Type B pancreatic cell (in vitro differentiated cells): ENCODE results near the gene SEM1. TPM values are rescaled to one million over a fixed set of nuclear protein-coding genes. Genes with fewer than 3 reads are reported as not detected.

Experiments
- DNase-seq: peaks from one replicate; pipeline ENCODE4 v3.0.0; 2021; ENCODE audit warnings: mixed read lengths; ENCODE audit not compliant: unreplicated experiment; ENCODE audit errors: extremely low spot score
- H3K27ac Mint-ChIP-seq: 2 replicates; pipeline ENCODE4 v1.8.0; 2021; ENCODE audit warnings: mild to moderate bottlenecking, mixed read lengths
- H3K27me3 Mint-ChIP-seq: 2 replicates; pipeline ENCODE4 v1.8.0; 2021; ENCODE audit warnings: mixed read lengths
- H3K36me3 Mint-ChIP-seq: 2 replicates; pipeline ENCODE4 v1.8.0; 2021; ENCODE audit warnings: mixed read lengths
- H3K4me1 Mint-ChIP-seq: one replicate; pipeline ENCODE4 v1.8.0; 2021; ENCODE audit warnings: mixed read lengths; ENCODE audit not compliant: unreplicated experiment
- H3K4me3 Mint-ChIP-seq: 2 replicates; pipeline ENCODE4 v1.8.0; 2021; ENCODE audit warnings: mild to moderate bottlenecking, mixed read lengths
- H3K9me3 Mint-ChIP-seq: 2 replicates; pipeline ENCODE4 v1.8.0; 2021; ENCODE audit warnings: mixed read lengths
- total RNA-seq: library from RNA; stranded (reverse); gene quantifications from 2 replicates; pipeline ENCODE4 v1.2.1, GENCODE V29; 2021; ENCODE audit warnings: low replicate concordance
- TF ChIP-seq, protein P1 (sequence below): fragments of 200-600 bp; sonication (generic); conservative IDR thresholded peaks from 2 replicates; pipeline ENCODE4 v1.5.0; 2021; ENCODE audit warnings: antibody characterized with exemption, mild to moderate bottlenecking

SEM1 gene
- total RNA-seq, 1 donor from 2014 or later: 62.5 TPM

DNA sequence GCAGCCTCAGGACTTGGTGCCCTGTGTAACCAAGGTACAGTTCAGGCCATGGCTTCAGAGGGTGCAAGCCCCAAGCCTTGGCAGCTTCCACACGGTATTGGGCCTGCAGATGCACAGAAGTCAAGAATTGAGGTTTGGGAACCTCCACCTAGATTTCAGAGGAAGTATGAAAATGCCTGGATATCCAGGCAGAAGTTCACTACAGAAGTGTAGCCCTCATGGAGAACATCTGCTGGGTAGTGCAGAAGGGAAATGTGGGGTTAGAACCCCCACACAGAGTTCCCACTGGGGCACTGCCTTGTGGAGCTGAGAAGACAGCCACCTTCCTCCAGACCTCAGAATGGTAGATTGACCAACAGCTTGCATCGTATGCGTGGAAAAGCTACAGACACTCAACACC lies 3.4 kb upstream of the SEM1 start:
- H3K4me3 Mint-ChIP-seq: no peak overlapping the region
- no peaks in the 10 kb centered on the region for H3K36me3 Mint-ChIP-seq
- H3K27ac Mint-ChIP-seq: no peak overlapping the region
- H3K4me1 Mint-ChIP-seq: peaks cover 12% of the 10 kb centered on the region
- peaks cover 7% of the 10 kb centered on the region for H3K9me3 Mint-ChIP-seq
- DNase-seq: no peak
- no peaks in the 10 kb centered on the region for H3K27me3 Mint-ChIP-seq
- TF ChIP-seq, protein P1, sequence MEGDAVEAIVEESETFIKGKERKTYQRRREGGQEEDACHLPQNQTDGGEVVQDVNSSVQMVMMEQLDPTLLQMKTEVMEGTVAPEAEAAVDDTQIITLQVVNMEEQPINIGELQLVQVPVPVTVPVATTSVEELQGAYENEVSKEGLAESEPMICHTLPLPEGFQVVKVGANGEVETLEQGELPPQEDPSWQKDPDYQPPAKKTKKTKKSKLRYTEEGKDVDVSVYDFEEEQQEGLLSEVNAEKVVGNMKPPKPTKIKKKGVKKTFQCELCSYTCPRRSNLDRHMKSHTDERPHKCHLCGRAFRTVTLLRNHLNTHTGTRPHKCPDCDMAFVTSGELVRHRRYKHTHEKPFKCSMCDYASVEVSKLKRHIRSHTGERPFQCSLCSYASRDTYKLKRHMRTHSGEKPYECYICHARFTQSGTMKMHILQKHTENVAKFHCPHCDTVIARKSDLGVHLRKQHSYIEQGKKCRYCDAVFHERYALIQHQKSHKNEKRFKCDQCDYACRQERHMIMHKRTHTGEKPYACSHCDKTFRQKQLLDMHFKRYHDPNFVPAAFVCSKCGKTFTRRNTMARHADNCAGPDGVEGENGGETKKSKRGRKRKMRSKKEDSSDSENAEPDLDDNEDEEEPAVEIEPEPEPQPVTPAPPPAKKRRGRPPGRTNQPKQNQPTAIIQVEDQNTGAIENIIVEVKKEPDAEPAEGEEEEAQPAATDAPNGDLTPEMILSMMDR: no peak

DNA sequence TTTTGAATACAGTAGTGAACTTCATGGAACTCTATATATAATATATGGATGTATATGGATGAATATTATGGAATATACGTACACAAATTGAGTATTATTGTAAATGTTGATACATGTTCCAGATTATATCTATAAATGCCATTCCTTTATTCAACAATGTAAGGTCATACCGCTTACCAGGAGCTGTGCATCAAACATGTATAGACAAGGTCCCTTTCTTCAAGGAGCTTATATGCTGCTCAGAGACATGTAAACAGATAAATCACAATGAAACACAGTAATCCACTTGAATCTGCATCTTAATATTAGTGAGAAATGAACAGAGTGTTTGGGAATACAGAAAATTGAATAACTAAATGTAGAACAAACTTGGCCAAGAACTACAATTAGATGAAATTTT lies 898 bp upstream of the SEM1 start:
- TF ChIP-seq, protein P1: no peak
- DNase-seq: no peak
- Mint-ChIP-seq H3K4me1 (peaks cover 23% of the 10 kb centered on the region), H3K36me3 (peaks cover 4% of the 10 kb centered on the region), H3K9me3 (peaks cover 7% of the 10 kb centered on the region), H3K4me3 (peak overlapping the region; percentile 99), H3K27ac (no peak overlapping the region), H3K27me3 (no peaks in the 10 kb centered on the region)

DNA sequence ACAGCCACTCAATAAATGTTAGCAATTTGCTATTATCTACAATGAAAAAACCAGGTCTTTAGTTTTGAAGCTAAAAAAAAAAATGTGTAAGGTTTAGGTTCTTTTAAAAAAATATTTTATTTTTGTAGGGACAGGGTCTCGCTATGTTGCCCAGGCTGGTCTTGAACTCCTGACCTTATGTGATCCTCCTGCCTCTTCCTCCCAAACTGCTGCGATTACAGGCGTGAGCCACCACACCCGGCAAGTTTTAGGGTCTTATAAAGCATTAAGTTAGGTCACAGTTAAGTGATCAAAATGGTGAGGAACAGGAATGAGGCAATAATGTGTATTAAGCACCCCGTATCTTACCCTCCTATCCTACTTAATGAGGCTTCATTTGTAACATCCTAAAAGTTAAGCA lies 774 bp downstream of the SEM1 start:
- peaks cover 23% of the 10 kb centered on the region for H3K4me1 Mint-ChIP-seq
- TF ChIP-seq, protein P1: no peak
- DNase-seq: no peak
- peak overlapping the region; percentile 99 for H3K4me3 Mint-ChIP-seq
- peak overlapping the region; percentile 98 for H3K27ac Mint-ChIP-seq
- peaks cover 8% of the 10 kb centered on the region for H3K36me3 Mint-ChIP-seq
- H3K27me3 Mint-ChIP-seq: no peaks in the 10 kb centered on the region
- H3K9me3 Mint-ChIP-seq: peaks cover 7% of the 10 kb centered on the region

DNA sequence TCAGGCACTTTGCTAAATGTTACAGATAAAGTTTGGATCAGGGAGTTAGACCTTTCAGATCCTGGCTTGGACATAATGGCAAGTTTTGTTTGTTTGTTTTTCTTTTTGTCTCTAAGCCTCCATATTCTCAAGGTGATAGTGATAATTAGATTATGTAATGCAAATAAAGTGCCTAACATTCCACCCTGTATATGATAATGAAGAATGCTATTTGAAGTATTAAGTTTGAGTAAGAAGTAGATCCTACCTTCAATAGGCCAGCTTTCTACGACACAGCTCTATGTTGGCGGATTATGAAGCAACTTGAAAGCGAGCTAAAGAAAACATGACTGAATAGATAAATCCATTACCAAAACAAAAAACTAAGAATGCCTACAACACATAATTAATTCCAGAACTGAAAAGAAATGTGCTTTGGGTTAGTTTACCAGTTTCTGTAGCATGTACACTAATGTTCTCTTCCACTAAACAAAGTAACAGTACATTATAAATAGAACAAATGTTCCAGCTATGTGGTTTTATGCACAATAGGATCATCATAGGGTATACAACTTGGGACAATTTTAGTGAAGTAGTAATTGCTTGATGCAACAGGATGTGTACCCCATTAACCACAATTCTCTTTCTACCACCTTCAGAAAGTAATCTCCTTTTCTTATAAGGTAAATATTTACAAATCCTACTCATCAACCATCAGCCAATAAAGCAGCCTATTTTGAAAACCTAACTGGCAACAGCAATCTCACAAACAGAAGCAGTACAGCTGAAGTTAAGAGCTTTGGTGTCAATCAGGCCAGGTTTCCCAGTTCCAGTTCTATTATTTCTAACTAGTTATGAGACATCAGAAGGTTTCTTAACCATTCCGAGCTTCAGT lies 1.5 kb downstream of the SEM1 start:
- TF ChIP-seq, protein P1: no peak
- Mint-ChIP-seq H3K36me3 (peaks cover 8% of the 10 kb centered on the region), H3K4me3 (peak overlapping the region; percentile 99), H3K4me1 (peaks cover 23% of the 10 kb centered on the region), H3K27me3 (no peaks in the 10 kb centered on the region), H3K9me3 (peaks cover 7% of the 10 kb centered on the region), H3K27ac (peak overlapping the region; percentile 43)
- no peak for DNase-seq

DNA sequence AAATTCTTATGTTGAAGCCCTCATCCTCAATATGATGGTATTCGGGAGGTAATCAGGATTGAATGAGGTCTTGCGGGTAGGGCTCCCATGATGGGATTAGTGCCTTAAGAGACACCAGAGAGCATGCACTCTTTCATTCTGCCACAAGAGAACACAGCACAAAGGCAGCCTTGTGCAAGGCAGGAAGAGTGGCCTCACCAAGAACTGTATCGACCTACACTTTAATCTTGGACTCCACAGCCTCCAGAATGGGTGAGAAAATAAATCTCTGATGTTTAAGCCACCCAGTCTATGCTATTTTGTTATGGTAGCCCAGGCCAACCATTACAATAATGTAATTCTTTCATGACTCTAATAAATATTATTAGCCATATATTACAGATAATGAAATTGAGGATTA lies 8.4 kb downstream of the SEM1 start:
- Mint-ChIP-seq H3K27ac (no peak overlapping the region), H3K9me3 (no peaks in the 10 kb centered on the region), H3K4me1 (peaks cover 9% of the 10 kb centered on the region), H3K4me3 (no peak overlapping the region), H3K27me3 (no peaks in the 10 kb centered on the region), H3K36me3 (peaks cover 23% of the 10 kb centered on the region)
- no peak for DNase-seq
- TF ChIP-seq, protein P1: no peak
